GM10248 (cell line): ENCODE results near the gene CAV1.
"Not testable (repeated sequence)": the region's sequence is repeated elsewhere in the genome, so short reads cannot be mapped to it uniquely, and the experiment has no call there.

Experiments used
- CTCF ChIA-PET: fragments of 300-600 bp; sonication (Branson Sonifier 250); formaldehyde crosslinking; extraction: SDS; loops from one replicate; lab custom pipeline; 2021; ENCODE audit warnings: antibody characterized with exemption; lab: Yijun Ruan, JAX
- POLR2A ChIA-PET: fragments of 350-650 bp; sonication (Branson Sonifier 250); formaldehyde crosslinking; extraction: SDS; loops from one replicate; lab custom pipeline; 2020; ENCODE audit warnings: antibody characterized with exemption; lab: Yijun Ruan, JAX
- DNase-seq: peaks from one replicate; pipeline ENCODE4 v3.0.0; 2012; ENCODE audit errors: extremely low spot score
- CTCF ChIP-seq: IDR thresholded peaks from 2 replicates; pipeline ENCODE4 v1.5.1; 2012; ENCODE audit warnings: mild to moderate bottlenecking, low read depth; ENCODE audit errors: extremely low read depth, missing control alignments, control extremely low read depth

CAV1 gene

GRCh38 chr7:116584721-116585120, 59.9 kb downstream of the CAV1 start:
- no peak for TF ChIP-seq CTCF
- ChIA-PET POLR2A (no interaction called here), CTCF (interaction anchor here (0.7 to 5.8 kb wide), 5 partner anchors 58 to 413 kb away, joined by 3 to 79 read pairs (median 4); partner anchors contain the start of gene CAV1)
- DNase-seq = no peak

GRCh38 chr7:116585392-116585791, 60.6 kb downstream of the CAV1 start:
- TF ChIP-seq CTCF = no peak
- POLR2A ChIA-PET = no interaction called here
- CTCF ChIA-PET = interaction anchor here (0.7 to 5.8 kb wide), 6 partner anchors 59 to 413 kb away, joined by 3 to 79 read pairs (median 4); partner anchors contain the start of gene CAV1
- DNase-seq = no peak

- TF ChIP-seq CTCF = no peak
- ChIA-PET POLR2A (no interaction called here), CTCF (interaction anchor here (0.9 to 5.8 kb wide), 7 partner anchors 59 to 406 kb away, joined by 3 to 79 read pairs (median 3); no protein-coding TSS in a partner anchor)
- DNase-seq = no peak
Observed at GRCh38 chr7:116585967-116586366, 61.1 kb downstream of the CAV1 start.

- POLR2A ChIA-PET, DNase-seq: not testable (repeated sequence)
- CTCF ChIA-PET = interaction anchor here (0.9 to 5.8 kb wide), 13 partner anchors 10 to 415 kb away, joined by 3 to 79 read pairs (median 4); no protein-coding TSS in a partner anchor
Observed at GRCh38 chr7:116587200-116587599, 62.4 kb downstream of the CAV1 start.

GRCh38 chr7:116588225-116588624, 63.4 kb downstream of the CAV1 start:
- ChIA-PET POLR2A (no interaction called here), CTCF (interaction anchor here (0.9 to 5.8 kb wide), 21 partner anchors 9 to 431 kb away, joined by 3 to 79 read pairs (median 4); no protein-coding TSS in a partner anchor)
- no peak for DNase-seq
- no peak for TF ChIP-seq CTCF

GRCh38 chr7:116588641-116589594, 64.1 kb downstream of the CAV1 start:
- peak; percentile 66 for TF ChIP-seq CTCF
- ChIA-PET POLR2A (no interaction called here), CTCF (interaction anchor here (0.5 to 5.8 kb wide), 38 partner anchors 9 to 446 kb away, joined by 3 to 79 read pairs (median 4); partner anchors contain the start of gene TES)
- DNase-seq = no peak
